DND-41 (cell line): ENCODE data around the gene PEX16.

Experiments used
- CTCF ChIP-seq: IDR thresholded peaks from 2 replicates; pipeline ENCODE4 v1.5.1; 2012; ENCODE audit warnings: borderline replicate concordance, low read length, moderate library complexity, mild to moderate bottlenecking; ENCODE audit not compliant: poor library complexity, severe bottlenecking; ENCODE audit errors: extremely low read depth
- EZH2 ChIP-seq: IDR thresholded peaks from 3 replicates; pipeline ENCODE4 v1.6.1; 2012; ENCODE audit warnings: borderline replicate concordance, low read depth, mild to moderate bottlenecking, moderate library complexity, low read length, inconsistent platforms; ENCODE audit not compliant: severe bottlenecking

- TF ChIP-seq CTCF: no peak
- TF ChIP-seq EZH2: no peak
Measured at GRCh38 chr11:45905095-45905494, 12.6 kb downstream of the PEX16 start.
